ENCODE measurements around the gene CHCHD10.

Gene CHCHD10

DNA sequence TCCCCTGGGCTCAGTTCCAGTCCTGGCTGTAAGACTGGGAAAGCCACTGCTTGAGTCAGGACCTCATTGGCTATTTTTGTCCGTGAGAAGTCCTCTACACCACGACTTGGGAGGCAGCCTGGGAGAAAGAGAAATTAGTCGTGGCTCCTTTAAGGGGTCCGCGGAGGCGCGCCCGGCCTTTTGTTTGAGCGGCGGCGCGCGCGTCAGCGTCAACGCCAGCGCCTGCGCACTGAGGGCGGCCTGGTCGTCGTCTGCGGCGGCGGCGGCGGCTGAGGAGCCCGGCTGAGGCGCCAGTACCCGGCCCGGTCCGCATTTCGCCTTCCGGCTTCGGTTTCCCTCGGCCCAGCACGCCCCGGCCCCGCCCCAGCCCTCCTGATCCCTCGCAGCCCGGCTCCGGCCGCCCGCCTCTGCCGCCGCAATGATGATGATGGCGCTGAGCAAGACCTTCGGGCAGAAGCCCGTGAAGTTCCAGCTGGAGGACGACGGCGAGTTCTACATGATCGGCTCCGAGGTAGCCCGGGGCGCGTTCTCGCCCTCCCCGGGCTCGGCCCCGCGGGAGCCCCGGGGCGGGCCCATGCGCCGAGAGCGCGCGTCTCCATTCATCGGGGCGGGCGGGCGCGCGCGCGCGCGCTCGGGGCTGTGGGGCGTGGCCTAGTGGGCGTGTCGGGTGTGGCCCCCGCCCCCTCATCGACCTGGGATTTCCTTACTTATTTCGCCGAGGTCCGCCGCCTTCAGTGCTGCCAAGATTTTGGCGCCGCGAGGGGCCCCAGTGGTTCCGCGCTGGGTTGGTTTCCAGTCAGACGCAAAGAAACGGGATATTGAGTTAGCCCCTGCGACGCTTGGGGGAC is 19.2 kb upstream of the CHCHD10 start, which contains the start of gene SMARCB1:
Gene SMARCB1, plus strand, starts transcription at position 215 of the 848 bp plus-strand sequence. Its CDS starts 204 bp downstream, at position 419.
- DNase-seq = peak; percentile 71

DNA sequence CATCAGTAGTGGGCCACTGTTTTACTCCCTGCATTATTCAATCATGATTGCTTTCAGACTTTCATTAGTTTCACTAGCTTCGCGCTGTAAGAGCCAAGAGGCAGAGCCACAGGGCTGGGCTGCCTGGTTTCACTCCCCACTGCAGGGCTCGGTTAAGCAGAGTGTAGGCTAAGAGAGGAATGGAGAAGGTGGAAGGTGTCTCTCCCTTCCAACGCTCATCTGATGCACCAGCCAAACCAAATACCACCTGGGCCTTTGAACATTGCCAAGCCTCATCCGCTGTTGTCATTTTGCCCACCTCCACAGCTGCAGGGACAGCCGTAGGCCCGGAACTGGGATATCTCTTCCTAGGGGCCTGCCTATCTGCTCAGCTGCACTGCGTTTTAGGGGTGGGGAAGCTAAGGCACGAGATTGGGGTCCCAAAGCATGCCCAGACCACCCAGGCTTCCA is 18.5 kb upstream of the CHCHD10 start:
- DNase-seq = no peak

DNA sequence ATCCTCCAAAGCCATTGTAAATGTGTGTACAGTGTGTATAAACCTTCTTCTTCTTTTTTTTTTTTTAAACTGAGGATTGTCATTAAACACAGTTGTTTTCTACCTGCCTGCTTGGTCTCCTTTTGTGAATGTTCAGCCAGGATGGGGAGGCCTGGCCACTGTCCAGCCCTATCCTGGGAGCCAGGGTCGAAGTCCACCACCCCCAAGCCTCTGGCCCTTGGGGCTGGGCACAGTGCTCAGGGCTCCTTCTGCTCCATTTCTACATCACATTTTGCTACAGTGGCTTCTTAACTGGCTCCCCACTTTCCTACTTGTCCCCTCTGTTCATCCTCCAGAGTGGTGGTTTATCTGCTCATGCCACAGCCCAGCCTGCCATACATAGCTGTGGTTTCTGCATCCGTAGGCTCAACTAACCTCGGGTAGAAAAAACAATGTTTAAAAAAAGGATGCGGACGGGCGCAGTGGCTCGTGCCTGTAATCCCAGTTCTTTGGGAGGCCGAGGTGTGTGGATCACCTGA is 16.5 kb upstream of the CHCHD10 start:
- no peak for DNase-seq

DNA sequence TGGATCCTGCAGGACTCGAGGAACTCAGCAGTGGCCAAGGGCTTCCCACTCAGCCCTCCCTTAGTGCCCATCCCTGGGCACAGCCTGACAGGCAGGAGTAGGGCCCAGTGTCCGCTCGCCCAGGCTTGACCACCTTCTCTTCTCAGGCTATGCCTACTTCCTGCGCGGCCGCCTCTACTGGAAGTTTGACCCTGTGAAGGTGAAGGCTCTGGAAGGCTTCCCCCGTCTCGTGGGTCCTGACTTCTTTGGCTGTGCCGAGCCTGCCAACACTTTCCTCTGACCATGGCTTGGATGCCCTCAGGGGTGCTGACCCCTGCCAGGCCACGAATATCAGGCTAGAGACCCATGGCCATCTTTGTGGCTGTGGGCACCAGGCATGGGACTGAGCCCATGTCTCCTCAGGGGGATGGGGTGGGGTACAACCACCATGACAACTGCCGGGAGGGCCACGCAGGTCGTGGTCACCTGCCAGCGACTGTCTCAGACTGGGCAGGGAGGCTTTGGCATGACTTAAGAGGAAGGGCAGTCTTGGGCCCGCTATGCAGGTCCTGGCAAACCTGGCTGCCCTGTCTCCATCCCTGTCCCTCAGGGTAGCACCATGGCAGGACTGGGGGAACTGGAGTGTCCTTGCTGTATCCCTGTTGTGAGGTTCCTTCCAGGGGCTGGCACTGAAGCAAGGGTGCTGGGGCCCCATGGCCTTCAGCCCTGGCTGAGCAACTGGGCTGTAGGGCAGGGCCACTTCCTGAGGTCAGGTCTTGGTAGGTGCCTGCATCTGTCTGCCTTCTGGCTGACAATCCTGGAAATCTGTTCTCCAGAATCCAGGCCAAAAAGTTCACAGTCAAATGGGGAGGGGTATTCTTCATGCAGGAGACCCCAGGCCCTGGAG is 15.7 kb upstream of the CHCHD10 start:
- DNase-seq = no peak

DNA sequence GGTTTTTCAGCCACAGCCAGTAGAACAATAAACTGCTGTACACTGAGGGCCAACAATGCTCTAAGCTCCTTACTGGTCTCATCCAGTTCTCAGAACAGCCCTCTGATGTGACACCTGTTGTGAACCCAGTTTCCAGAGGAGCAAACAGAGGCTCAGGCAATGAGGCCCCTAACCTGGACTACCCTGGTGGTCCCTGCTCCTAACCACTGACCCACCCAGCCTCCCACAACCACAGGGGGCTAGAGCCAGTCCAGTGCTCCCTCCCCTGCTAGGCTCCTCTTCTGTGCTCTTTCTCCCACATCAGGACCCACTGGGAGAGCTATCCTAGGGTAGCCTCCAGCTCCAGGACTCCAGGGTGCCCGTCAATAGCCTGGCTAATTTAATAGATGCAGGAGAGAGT is 14.9 kb upstream of the CHCHD10 start:
- DNase-seq = no peak

DNA sequence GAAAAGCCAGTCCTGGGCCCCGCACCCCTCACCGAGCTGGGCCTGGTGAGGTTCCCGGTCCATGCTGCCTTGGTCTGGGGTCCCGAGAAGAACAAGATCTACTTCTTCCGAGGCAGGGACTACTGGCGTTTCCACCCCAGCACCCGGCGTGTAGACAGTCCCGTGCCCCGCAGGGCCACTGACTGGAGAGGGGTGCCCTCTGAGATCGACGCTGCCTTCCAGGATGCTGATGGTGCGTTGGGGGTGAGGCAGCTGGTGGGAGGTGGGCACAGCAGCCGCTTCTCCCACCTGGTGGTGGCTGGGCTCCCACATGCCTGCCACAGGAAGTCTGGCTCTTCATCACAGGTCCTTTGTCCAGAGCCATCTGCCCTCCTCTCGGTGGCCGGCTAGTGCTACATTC is 14.5 kb upstream of the CHCHD10 start:
- DNase-seq = no peak

DNA sequence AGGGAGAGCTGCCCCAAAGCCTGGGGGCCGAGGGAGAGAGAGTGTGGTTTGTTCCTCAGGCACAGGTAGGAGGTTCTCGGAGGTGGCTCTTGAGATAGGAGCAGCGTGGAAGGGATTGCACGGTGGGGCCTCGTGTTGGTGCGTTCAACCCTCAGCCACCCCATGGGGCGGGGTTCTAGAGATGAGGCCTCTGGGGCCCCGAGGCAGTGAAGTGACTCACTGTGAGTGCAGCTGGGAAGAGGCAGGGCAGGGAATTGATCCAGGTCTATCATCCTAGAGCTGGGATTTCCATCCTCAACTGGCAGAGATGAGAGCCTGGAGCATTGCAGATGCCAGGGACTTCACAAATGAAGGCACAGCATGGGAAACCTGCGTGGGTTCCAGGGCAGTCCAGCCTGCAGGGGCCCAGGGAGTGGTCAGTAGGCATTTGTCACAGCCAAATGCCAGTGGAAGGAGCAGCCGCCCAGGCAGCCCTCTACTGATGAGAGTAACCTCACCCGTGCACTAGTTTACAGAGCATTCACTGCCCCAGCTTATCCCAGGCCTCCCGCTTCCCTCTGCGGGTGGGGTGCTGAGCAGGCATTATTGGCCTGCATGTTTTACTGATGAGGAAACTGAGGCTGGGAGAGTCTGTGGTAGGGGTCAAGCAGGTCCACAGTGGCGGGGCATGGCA is 13.9 kb upstream of the CHCHD10 start:
- no peak for DNase-seq

DNA sequence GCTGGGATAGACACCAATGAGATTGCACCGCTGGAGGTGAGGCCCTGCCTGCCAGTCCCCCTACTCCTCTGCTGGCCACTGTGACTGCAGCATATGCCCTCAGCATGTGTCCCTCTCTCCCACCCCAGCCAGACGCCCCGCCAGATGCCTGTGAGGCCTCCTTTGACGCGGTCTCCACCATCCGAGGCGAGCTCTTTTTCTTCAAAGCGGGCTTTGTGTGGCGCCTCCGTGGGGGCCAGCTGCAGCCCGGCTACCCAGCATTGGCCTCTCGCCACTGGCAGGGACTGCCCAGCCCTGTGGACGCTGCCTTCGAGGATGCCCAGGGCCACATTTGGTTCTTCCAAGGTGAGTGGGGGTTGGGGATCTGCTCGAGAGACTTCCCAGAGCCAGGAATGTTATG is 13.3 kb upstream of the CHCHD10 start:
- no peak for DNase-seq

DNA sequence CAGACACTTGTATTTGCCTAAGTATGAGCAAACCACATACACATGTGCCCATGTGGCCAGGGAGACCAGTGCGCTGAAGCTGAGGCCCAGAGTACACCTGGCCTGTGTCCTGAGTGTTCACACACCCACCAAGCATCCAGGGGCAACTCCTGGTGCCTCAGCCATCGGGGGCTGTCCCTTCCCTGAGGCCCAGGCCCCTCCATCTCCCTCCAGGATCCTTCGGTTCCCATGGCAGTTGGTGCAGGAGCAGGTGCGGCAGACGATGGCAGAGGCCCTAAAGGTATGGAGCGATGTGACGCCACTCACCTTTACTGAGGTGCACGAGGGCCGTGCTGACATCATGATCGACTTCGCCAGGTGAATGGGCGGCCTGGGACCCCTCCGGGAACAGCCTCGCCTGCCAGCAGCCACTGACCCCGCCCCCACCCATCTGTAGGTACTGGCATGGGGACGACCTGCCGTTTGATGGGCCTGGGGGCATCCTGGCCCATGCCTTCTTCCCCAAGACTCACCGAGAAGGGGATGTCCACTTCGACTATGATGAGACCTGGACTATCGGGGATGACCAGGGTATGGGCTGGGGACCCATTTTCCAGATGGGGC is 12.5 kb upstream of the CHCHD10 start:
- DNase-seq = no peak

DNA sequence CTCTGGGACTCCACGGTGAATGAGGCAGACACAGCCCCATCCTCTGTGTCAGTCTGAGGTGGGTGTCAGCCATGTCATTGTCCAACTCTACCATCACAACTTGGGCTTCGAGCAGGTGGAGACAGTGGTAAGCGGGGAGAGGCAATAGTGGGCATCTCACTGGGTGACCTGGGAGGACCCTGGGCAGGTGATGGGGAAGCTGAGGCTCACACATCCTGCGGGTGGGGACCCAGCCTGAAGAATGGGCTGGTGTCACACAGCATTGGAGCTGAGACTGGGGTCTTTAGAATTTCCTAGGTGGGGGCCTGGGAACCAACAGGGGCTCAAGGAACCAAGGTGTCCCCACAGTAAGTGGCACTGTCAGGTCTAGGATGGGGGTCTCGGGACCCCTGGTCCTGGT is 12.0 kb upstream of the CHCHD10 start:
- DNase-seq = no peak

DNA sequence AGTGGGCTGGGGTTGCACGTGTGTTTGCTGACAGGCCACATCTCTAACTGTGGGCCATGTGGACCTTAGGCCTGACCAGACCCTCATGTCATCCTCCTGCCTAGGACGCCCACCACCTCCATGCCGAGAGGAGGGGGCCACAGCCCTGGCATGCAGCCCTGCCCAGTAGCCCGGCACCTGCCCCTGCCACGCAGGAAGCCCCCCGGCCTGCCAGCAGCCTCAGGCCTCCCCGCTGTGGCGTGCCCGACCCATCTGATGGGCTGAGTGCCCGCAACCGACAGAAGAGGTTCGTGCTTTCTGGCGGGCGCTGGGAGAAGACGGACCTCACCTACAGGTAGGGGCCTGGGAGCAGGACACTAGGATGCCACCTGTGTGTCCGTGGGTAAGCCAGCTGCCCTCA is 11.3 kb upstream of the CHCHD10 start:
- no peak for DNase-seq

DNA sequence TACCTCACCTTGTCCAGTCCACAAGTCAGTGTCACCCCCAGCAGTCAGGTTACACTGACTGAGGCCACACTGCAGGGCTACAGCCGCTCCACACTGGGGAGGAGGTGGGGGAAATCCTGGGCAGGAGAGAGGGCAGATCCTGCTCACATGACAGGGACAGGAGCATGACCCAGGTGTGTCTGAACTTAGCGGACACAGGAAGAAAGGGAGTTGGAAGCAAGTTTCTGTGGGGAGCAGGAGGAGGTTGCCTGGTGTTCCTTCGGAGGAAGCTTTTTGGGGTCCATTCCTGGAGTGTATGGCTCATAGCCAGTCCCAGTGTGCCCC is 10.8 kb upstream of the CHCHD10 start:
- DNase-seq = no peak

DNA sequence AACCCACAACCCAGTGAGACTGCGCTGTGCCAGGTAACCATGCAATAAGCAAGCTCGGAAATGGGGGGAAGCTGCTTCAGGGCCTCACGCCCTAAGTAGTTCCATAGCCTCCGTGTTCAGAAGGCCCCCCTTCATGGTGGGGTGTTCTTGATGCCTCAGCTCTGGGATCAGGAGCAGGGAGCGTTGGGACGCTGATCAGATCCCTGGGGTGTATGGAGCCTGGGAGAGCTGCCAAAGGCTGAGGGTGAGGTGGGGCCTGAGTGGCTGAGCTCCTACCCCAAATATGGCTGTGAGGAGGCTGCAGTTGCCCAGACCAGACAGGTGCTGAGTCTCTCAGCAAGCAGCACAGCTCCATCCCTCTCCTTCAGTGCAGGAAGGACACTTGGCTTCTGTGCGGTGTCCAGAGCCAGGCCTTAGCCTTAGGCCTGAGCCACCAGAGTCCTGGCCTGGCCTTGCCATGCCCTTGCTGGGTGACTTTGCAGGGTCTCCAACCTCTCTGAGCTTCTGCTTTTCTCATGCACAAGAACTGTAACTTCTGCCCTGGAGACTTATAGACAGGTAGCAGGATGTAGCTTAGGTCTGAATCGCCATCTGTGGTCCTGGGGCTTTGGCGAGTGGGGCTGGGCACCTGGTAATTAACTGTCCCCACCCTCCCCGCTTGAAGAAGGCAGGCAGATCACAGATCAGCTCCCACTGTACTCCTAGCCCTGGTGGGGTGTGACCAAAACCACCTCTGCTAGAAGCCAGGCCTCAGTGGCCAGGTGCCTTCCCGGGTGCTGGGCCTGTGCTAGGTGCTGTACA is 10.2 kb upstream of the CHCHD10 start:
- no peak for DNase-seq

DNA sequence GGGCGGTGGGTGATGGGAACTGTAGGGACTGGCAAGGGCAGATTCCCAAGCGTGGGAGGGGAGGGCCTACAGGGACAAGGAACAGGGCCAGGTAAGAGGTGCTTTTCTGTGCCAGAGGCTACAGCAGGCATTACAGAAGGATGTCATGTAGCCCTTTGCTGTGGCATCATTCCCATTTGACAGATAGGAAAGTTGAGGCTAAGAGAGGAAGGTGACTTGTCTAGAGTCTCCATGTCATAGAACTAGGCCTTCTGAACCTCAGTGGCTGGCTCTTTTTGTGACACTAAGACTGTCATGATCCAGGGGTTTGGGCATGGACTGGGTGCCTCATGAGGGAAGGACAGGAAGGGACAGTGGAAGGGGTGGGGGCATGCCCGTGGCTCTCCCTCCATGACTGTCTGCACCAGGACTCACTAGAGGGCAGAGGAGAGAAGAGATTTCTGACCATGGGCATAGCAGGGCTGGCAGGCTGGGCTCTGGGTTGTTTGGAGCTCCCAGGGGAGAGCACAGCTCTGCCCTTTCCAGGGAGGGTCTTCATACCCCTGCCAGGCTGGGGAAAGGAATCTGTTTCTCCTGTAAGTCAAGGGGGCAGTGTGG is 8.1 kb upstream of the CHCHD10 start:
- DNase-seq = no peak

DNA sequence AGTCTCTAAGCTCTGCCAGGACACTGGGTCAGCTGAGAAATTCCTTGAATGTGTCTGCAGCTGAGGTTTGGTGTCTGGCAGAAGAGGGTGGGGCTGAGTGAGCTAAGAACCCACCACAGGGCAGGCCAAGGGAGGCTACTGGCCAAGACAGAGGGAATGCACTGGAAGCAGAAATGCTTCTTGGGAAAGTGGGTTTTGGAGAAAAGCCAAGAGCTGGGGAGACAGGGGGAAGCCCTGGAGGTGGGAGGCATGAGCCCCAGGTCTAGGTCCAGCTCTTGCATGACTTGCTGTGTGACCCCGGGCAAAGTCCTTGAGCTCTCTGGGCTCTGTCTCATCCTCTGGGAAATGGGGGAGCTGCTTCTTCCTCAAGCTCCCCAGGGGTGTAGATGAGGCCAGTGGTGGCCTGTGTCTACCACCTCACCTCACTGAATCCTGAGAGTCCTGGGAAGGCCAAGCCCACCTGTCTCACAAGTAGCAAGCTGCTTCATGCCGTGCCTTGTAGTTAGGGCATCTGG is 7.2 kb upstream of the CHCHD10 start:
- no peak for DNase-seq

DNA sequence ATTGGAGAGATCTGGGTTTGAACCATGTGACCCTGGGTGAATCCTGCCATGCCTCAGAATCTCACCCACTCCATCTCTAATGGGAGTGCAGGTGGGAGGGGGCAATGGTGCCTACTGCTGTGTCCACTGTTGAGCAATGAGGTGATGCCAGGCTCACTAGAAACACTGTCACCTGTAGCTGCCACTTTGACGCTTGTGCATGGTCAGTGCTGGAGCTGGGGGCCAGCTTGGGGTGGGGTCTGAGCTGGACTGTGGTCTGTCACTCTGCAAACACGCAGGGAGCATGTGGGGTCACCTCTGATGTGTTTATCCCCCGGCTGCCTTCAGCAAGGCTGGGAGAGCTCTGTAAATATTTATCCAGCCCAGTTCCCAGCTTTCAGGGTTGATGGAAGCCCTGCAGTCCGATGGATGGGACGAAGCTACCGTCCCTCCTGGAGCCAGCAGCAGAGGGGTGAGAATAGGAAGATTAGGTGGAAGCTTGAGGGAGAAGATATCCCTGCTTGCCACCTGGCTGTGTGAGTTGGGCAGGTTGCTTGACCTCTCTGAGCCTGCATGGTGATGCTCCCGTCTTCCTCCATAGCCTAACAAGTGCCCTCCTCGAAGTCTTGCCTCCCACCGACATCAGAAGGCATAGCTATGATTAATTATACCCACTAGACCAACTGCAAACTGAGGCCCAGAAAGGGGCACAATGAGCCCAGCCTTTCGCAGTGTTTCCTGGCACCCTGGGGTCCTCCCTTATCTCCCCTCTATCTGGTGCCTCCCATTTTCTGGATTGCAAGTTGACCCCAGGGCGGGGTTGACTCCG is 6.5 kb upstream of the CHCHD10 start:
- DNase-seq = no peak

DNA sequence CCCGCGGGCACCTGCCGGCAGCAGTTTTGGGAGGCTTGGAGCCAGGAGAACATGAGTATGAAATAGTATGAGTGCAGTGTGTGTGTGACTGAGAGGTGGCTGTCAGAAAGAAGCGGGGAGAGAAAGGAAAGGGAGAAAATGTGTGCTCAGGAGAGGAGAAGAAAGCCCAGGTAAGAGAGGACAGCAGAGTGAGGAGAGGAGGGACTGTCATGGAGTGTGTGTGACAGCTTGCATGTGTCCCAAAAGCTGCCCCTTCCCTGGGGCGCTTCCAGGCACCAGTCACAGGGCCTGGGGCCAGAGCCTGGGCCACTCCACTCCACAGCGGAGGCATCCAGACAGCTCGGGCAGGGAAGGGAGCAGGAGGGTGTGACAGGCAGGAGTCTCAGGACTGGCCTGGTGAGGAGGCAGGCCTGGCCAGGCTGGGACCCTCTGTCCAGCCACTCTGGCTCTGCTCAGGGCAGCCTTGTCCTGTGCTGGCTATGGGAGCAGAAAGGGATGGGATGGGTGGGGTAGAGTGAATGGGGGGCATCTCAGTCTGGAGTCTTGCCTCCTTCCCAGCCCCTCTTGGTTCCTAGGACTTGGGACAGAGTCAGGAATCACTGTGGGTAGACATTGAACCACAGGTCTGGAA is 5.8 kb upstream of the CHCHD10 start:
- no peak for DNase-seq

DNA sequence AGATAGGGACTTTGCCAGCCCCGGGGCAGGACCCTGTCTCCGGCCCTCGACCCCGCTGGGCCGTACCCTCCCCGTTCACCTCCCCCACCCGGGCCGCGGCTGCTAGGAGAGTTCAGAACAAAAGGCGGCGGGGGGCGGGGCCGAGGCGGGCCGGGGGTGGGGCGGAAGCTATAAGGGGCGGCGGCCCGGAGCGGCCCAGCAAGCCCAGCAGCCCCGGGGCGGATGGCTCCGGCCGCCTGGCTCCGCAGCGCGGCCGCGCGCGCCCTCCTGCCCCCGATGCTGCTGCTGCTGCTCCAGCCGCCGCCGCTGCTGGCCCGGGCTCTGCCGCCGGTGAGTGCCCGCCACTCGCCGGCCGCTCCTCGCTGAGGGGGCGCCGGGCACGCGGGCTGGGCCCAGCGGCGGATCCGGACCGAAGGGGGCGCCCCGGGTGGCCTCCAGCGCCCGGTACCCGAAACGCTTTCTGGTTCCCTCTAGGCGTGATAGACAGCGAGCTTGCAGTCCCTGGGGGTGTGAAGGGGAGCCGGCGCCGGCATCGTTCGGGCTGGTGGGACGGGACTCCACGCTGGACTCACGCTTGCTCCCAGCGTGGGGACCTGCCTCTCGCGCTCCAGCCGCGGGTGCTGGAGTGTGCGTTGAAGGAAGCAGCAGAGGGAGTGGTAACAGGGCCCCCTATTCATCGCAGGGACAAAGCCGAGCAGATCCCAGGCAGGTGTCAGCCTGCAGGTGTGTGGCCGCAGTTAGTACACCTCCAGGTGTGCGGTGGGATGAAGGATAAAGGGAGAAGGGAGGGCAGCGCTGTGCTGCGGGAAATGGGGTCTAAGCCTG is 5.1 kb upstream of the CHCHD10 start, which contains the start of gene MMP11:
Gene MMP11, plus strand, starts transcription at position 201 of the 825 bp plus-strand sequence. Its CDS starts 22 bp downstream, at position 223.
- no peak for DNase-seq

DNA sequence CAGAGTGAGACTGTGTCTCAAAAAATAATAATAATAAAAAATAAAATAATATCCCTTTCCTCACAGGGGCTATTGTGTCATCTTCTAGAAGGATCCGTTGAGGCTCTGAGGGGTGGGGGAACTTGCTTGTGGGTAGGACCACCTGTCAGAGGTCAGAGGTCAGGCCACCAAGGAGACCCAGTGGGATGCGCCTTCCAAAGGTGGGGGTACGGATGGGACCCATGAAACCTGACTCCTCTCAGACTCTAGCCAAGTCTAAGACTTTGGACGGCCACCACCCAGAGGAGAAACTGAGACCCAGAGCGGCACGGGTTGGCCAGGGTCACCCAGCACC is 4.5 kb upstream of the CHCHD10 start:
- DNase-seq = no peak
